Measurements from ENCODE around the gene FBXO22.

- TF ChIP-seq ZNF280C (tag by site-specific recombination; IDR thresholded peaks at IDR 0.05) (no peak), CTCF (tag by site-specific recombination; IDR thresholded peaks at IDR 0.05) (no peak), SETDB1 (IDR thresholded peaks at IDR 0.05; ENCODE audit: insufficient read length, low read length) (no peak), ZNF146 (tag by site-specific recombination; IDR thresholded peaks at IDR 0.05) (no peak), KLF1 (tag by site-specific recombination; IDR thresholded peaks at IDR 0.05) (no peak), REST (tag by site-specific recombination; IDR thresholded peaks at IDR 0.05) (no peak), TRIM28 (IDR thresholded peaks at IDR 0.05; ENCODE audit: borderline replicate concordance, low read length) (no peak), ZNF324 (tag by site-specific recombination; IDR thresholded peaks at IDR 0.05) (no peak), ZBTB10 (tag by site-specific recombination; IDR thresholded peaks at IDR 0.05) (no peak), MYNN (tag by site-specific recombination; IDR thresholded peaks at IDR 0.05; ENCODE audit: borderline replicate concordance) (no peak), ZNF629 (tag by site-specific recombination; IDR thresholded peaks at IDR 0.05) (no peak), ZBTB26 (tag by site-specific recombination; optimal IDR thresholded peaks at IDR 0.05) (no peak)
These were observed 52.0 kb downstream of the FBXO22 start for GRCh38 chr15:75955720-75956119.

Measured in HEK293 (cell line).